OCI-LY7 (cell line): ENCODE measurements around the gene DENND1A.

Experiments used
- EZH2phosphoT487 ChIP-seq: fragments of 200-600 bp; sonication (generic); IDR thresholded peaks from 2 replicates; pipeline ENCODE4 v1.6.1; 2018; ENCODE audit warnings: low read depth, borderline replicate concordance, mild to moderate bottlenecking, mixed run types, antibody characterized with exemption, low read length, moderate library complexity, mixed read lengths
- TF ChIP-seq, protein P1 (sequence below): fragments of 200-600 bp; sonication (generic); conservative IDR thresholded peaks from 2 replicates; pipeline ENCODE4 v1.5.1; 2014; ENCODE audit warnings: mild to moderate bottlenecking, antibody characterized with exemption, low read length, moderate library complexity, mixed read lengths

DNA sequence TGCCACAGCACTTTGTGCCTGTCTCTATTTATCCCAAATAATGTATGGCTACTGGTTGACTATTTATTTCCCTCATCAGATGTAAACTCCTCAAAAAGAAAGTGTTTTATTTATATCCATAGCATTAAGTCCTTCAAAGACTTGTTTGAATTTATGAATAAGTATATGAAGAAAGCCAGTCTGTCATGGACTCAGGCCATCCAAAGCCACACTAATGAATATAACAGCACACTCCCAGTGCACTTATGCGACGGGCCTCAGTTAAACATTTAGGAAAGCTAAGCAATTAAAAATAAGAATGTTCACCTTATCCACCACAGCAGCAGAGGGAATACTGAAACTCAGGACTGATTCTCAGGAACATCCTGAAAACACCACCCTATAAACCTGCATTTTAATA is 77.5 kb downstream of the DENND1A start:
- TF ChIP-seq, protein P1, sequence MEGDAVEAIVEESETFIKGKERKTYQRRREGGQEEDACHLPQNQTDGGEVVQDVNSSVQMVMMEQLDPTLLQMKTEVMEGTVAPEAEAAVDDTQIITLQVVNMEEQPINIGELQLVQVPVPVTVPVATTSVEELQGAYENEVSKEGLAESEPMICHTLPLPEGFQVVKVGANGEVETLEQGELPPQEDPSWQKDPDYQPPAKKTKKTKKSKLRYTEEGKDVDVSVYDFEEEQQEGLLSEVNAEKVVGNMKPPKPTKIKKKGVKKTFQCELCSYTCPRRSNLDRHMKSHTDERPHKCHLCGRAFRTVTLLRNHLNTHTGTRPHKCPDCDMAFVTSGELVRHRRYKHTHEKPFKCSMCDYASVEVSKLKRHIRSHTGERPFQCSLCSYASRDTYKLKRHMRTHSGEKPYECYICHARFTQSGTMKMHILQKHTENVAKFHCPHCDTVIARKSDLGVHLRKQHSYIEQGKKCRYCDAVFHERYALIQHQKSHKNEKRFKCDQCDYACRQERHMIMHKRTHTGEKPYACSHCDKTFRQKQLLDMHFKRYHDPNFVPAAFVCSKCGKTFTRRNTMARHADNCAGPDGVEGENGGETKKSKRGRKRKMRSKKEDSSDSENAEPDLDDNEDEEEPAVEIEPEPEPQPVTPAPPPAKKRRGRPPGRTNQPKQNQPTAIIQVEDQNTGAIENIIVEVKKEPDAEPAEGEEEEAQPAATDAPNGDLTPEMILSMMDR, result no peak
- TF ChIP-seq EZH2phosphoT487, result no peak
